Glomerular endothelial cell (primary cell): ENCODE results near the gene INPP4B. TPM values are rescaled to one million over a fixed set of nuclear protein-coding genes. Genes with fewer than 3 reads are reported as not detected.

ENCODE experiments used
- DNase-seq: peaks from one replicate; pipeline ENCODE4 v3.0.0-alpha.2; 2011; ENCODE audit warnings: low read depth, low spot score; ENCODE audit errors: extremely low read depth
- total RNA-seq: library from RNA; depleted of rRNA; stranded (reverse); fragments of >200 nt; gene quantifications from 2 replicates; pipeline ENCODE4 v1.2.3, GENCODE V29; 2015

Gene INPP4B
- total RNA-seq, 1 donor from 2014 or later, result 2.3 TPM

DNA sequence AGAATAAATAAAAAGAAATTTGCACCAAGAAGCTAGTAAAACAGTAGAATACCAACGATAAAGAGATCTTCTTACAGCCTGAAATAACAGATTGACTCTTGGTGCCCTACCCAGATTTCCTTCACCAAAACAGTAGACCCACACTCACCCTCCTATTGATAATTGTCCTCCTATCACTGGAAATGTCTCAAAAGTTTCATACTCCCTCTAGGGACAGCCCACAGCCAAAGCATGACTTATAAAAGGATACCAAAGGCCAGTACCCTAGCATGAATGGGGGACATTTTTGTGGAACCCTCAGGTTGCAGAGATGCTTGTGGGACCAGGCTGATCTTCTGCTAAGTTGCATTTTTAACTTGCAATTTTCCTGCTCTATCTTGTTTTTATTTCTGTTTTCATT is 104.1 kb downstream of the INPP4B start:
- no peak for DNase-seq

DNA sequence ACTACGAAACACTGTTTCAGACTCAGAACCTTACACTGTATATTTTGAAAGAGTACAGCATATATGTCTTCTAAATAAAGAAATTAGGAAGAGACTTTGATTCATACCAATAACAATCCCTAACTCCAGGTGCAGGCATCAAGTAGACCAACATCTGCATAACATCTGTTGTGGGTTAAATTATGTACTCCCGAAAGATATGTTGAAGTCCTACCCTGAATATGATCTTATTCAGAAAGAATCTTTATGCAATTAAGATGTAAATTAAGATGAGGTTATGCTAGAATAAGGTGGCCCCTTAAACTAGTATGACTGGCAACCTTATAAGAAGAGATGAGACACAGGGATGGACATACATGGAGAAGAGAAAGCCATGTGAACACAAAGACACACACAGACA is 117.9 kb downstream of the INPP4B start:
- no peak for DNase-seq

DNA sequence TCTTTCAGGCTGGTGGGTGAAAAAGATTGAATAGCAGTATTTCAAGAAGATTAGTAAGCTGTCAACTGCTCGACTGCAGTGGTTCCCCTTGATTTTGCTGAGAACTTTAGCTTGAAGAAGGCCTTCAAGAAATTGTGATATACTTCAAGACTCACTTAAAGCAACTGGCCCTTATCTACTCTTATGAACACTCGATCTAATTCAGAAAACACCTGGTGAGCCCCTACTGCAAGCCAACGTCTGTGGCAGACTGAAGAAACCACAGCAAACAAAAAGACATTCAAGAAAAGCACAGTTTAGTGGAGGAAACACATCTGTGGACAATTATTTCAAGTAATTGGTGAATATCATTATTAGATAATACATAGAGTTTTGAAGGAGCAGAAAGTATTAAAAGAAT is 119.0 kb downstream of the INPP4B start:
- no peak for DNase-seq

DNA sequence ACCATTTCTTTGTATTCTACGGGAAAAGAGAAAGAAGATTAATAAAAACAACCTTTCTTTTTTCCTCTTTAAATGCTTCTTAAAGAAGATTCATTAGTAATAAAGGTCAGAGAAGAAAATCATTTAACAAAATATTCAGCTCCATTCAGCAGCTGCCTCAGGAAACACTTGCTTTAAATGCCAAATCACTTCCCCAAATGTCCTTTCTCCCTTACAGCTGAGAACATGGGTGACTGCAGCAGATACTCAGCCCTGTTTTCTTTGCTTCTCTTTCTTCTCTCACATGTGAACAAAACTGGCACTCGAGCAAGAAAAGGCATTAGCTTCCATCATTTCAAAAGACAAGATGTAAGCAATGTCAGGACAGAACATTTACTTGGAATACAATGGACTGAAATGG is 120.2 kb downstream of the INPP4B start:
- no peak for DNase-seq

DNA sequence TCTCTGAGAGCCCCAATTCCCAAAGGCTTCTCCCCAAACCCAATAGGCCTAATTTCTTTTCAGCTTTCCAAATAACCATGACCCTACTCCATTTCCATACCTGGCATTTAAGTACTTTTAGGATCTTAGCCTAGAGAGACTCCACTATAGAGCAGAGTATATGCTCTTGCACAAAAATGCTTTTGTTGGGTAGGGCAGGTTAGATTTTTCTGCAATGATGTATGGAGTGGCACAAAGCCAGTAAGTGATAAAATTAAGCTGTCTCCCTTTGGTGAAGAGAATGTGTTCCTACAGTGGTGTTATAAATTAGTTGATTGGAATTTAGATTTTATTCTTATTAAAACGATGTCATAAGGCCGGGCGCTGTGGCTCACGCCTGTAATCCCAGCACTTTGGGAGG is 124.9 kb downstream of the INPP4B start:
- no peak for DNase-seq

DNA sequence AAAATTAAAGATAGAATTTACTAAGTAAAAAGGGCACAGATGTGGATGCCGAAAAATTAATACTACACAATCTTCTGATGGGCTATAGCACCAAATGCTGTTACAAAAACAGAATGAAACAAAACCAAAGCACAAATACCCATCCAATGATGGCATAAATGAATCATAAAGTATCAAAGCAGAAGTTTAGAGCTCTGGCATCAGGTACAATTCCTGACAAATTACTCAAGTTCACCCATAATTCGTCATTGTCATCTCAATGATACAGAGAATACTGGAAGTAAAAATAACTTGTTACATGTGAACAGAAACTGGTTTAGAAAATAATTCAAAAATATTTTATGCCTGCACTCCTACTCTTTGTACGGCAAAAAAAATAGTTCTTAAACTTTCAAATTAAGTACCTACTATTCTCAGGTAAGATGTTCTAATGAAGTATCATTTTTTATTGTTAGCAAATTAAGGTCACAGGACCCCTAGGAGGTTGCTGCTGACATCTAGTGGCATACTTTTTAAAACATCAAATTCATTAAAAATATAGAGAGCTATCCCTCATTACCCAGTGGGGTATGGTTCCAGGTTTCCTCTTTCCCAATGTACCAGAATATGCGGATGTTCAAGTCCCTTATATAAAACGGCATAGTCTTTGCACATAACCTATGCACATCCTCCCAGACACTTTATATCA is 126.1 kb downstream of the INPP4B start:
- no peak for DNase-seq

DNA sequence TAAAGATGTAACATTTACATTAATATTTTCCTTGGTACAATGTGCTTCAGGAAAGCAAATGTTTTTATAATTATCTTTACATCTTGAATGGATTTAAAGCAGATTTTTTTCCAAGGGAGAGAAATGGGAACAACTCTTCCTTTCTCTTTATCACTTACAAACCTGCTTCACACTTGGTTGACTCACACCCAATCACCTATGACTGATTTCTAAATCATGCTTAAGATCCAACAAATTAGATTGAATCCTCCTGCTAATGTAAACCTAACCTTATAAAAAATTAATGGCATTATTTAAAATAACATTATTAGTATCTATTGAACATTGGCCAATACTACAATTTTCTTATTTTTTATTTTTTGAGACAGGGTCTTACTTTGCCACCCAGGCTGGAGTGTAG is 127.1 kb downstream of the INPP4B start:
- DNase-seq, result no peak

DNA sequence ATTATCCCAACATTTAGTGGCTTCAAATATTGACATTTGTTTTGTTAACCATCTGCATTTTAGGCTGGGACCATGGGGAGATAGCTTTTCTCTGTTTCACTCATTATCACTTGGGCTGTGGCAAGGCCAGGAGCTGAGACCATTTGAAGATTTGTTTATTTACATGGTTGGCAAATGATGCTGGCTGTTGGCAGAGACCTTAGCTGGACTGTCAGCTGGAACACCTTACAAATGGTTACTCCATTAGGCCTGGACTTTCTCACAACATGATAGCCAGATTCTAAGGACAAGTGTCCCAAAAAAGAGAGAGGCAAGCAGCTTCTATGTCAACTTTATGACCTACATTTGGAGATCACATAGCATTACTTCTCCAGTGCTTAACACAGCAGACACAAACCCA is 130.4 kb downstream of the INPP4B start:
- no peak for DNase-seq

DNA sequence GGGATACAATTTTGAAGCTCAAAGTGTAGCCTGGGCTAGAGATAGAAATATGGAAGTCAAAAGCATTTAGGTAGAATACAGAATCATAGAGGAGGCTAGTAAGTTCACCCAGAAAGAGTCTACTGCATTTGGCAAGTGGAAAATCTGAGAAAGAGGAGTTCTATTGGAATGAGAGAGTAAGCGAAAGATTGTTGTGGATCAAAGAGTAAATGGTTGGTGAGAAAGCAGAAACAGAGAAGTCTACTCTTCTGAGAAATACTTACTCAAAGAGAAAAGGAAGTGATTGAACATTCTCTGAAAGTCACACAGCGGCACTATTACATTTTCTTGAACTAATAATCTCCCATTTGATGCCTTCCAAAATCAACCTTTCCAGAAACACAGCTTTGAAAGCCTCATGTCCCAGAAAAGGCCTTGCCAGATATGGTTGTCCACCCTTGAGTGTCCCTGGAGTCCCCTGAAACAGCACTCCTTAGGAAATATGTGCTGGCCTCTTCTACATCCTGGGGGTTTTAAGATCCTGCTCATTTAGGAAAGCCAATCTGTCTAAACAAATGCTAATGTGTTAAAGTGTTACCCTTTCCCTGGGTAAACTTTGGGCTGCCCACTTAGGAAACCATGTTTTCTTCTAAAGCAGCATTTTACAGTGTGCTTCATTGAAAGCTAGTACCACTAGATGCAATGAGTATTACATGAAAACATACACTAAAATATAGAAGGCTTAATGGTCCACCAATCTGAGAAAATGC is 132.6 kb downstream of the INPP4B start:
- DNase-seq, result no peak

DNA sequence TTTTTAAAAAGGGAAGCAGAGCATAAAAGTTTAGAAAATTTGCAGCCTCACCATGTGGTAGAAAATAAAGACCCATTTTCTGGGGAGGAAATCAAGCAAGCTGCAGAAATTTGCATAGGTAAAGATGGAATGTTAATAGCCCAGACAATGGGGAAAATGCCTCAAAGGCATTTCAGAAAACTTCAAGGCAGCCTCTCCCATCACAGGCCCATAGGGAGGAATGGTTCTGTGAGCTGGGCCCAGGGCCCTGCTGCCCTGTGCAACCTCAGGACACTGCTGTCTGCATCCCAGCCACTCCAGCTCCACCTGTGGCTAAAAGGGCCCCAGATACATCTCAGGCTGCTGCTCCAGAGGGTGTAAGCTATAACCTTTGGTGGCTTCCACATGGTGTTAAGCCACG is 137.9 kb downstream of the INPP4B start:
- DNase-seq, result no peak

DNA sequence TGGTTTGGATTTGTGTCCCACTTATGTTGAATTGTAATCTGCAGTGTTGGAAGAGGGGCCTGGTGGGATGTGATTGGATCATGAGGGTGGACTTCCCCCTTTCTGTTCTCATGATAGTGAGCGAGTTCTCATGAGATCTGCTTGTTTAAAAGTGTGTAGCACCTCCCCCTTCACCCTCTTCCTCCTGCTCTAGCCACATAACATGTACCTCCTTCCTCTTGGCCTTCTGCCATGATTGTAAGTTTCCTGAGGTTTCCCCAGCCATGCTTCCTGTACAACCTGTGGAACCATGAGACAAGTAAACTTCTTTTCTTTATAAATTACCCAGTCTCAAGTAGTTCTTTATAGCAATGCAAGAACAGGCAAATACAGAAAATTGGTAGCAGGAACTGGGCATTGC is 138.7 kb downstream of the INPP4B start:
- no peak for DNase-seq

DNA sequence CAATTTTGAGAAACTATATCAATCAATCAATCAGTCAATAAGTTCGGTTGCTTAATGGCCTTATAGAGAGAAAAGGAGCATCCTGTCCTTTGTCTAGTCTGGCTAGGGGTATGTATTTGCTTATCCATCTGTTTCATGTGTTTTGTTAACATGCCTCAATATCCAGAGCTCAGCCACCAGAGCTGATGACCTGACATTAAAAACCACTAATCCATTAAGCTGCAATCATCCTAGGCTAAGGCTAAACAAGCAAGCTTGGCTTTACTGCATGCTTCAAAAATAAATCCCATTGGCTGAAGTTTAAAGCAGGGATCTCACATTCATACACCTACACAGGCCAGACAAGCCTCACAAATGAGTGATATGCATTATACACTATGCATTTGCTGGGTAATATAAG is 139.7 kb downstream of the INPP4B start:
- no peak for DNase-seq

DNA sequence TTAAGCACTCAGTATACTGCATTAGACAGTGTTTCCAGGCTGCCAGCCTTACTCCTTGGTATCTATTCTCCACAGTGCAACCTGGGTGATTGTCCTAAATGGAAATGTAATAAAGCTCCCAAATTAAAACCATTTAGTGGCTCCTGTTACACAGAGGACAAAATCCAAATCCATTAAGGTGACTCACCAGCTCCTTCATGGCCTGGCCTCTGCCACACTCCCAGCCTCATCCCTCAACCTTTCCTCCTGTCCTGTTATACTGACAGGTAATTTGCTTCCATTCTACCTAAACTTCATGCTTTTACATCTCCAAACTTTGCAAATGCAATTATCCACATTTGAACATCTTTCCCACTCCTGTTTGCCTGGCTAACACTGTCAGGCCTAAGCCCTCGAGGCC is 140.3 kb downstream of the INPP4B start:
- DNase-seq, result no peak

DNA sequence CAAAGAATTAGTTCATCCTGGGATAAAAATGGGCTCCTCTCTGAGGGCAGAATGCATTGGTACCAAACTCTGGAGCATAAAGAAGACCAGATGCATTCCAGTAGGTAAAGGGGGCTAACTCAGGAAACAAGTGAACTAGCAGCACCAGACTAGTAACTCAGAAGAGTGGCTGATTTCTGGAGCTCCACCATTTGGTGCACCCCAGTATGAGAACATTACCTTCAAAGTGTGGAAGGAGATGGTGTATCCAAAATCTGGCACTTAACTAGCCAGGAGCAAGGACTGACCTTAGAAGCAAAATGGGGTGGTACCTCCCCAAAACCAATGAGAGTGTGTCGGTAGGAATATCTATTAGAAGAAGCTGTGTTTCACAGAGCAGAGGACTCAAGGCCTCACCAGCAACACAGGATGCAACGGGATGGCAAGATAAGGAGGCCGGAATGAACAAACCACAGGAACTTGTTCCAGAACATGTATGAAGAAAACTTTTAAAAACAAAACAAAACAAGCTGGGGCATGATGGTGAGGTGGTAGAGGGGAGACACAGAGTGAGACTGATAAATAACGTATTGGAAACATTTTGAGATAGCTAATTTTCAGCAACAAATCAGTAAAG is 142.3 kb downstream of the INPP4B start:
- no peak for DNase-seq

DNA sequence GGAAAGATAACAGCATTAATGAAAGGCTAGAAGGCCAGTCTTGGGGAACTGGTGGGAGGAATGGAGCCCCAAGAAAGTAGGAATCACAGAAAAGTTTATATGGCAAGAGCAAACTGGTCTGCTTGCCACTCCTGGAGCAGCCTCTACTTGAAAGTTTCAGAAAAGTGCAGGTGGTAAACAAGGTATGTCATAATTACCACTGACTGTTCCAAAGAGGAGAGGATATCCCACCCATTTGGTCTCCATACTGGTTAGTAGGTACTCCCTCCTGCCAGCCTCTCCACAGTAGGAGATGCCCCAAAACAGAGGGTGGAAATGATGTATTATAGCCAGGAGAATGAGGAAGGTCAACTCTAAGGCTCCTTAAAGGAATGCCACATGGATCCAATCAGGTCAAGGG is 145.1 kb downstream of the INPP4B start:
- DNase-seq, result no peak

DNA sequence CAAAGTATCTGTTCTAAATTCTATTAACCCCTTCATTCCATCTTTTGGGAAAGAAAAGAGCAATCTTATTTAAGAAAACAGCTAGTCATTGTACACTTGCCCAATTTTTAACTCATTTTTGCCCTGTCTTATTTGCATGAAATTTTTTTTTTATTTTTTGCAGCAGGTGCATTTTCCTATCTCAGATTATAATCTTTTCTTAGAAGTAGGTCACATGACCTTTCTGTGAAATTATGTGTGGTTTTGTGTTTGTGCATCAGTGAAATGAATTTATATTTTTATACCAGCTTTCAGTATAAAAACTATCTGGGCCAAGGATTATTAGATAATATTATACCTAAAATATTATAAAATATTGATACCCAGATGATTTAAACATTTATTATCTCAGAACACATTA is 145.6 kb downstream of the INPP4B start:
- DNase-seq, result no peak

DNA sequence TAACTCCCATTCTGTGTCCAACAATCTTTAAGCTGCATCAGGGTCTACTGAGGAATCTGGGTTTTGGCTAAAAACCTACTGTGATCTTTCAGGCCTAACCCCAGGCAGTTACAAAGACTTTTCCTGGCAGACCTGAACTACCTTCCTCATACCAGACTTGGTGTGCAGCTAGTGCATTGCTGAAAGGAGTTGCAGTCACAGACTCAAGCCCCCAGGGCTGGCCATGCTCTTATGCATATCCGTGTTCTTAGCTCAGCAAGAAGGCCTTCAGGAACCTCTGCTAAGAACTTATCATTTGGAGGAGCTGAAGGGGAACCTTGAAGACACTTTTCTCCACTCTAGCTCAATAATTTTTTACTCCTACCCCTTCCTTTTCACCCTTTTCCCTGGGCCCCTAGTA is 147.5 kb downstream of the INPP4B start:
- DNase-seq, result no peak

DNA sequence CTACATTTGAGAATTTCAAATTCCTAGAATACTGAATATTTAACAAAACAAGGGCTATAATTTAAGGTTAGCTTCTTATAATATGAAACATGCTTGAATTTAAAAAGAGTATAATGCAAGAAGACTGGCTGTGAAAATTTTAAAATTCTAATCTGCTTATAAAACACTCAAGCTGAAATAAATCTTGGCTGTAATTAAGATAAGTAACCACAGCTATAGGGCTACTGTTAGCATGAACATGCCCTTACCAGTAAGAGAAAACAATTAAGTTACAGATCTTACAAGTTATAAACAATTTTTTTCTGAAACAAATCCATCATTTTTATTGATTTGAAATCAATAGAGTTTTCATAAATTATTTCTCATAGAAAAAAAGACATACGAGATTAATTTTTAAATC is 148.2 kb downstream of the INPP4B start:
- DNase-seq, result no peak

DNA sequence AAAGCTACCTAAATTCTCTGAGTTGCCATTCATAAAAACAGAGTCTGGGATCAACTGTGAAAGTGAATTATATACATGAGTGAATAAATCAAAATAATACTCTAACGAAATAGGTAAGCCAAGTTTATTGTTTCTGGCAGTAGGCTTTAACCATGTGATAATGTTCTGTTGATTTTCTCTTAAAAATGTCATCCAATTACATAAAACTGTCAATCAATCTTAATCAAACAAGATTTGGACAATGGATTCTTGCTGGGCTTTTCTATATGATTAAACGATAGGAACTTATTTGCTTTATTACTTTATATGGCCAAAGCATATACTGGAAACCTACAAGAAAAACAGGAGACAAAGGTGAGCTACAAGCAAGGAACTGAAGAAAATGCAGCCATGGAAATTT is 148.8 kb downstream of the INPP4B start:
- no peak for DNase-seq

DNA sequence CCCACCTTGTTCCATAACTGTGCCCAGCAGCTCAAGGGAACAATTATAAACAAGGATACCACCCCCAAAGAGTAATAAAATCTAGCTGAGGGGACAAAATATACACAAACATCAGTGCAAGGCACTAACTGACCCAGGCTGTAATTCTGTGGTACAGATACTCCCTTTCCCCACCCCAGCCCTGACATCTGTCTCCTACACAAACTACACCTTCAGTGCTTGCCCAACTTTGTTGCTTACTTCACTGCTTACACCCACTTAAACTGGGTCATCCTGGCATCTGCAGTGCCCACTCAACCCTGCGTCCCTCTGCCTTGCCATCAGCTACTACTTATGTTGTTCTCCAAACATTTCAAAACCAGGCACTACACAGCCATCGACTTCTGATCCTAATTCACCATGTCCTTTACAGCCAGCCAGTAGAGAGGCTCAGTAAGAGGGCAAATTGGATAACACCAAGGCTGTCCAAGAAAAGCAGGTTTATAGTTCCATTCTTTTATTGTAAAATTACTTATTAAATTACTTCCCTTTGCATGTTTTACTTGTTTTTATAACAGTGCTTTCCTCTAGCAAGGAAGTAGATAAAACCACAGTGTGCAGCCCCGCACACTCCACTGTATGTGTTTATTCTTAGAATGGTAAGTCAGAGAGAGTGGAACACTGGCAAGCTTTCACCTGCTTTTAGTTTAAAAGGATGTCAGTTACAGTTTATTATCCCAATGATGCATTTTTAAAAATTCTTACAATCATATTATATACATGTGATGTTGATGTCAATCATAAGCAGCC is 149.6 kb downstream of the INPP4B start:
- DNase-seq, result no peak

DNA sequence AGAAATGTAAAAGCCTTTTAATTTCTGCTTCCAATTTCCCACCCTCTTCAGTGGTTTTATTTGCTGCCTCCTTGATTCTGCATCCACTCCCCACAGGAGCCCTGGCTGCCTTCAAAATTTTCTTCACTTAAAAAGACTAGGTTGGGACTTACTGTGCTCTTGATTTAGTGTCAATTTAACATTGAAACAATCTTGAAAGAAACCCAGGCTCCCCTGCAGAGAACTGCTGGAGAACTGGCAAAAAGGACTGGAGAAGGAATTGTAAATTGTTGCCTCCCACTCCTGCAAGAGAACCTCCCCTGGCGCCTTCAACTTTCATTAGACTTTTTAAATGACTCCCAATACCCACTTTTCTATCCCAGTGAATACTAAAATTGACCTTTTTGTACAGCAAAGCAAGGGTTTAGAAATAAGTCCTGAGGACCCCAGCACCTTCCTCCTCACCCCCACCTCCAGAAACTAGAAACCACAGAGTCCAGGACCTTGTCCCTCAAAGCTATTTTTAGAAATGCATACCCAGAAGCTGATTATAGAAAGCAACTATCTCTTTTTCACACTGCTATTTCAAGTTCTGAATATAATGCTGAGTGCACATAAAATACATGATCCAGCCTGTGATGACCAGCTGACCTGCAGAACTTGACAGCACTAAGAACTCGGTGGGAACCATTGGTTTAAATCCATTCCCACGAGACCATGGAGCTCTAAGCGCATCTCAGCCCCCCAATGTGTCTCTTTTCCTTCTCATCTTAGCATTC is 155.5 kb downstream of the INPP4B start:
- no peak for DNase-seq
